Memory B cell (primary cell): ENCODE data around the gene ALOX12.

ENCODE experiments used
- ATAC-seq: fragments of 150-1000 bp; cut with Tn5 transposase; 2 replicates; pipeline ENCODE4 v1.10.0; 2021; ENCODE audit warnings: low read depth, mild to moderate bottlenecking, moderate library complexity
- DNase-seq, 2 donors: peaks; one replicate each; pipeline ENCODE4 v3.0.0; 2022; ENCODE audit warnings: low spot score in 2 of 2
- H3K27ac Mint-ChIP-seq: one replicate; pipeline ENCODE4 v1.8.0; 2022; ENCODE audit warnings: mild to moderate bottlenecking, moderate library complexity, mixed read lengths
- H3K27me3 Mint-ChIP-seq: one replicate; pipeline ENCODE4 v1.8.0; 2022; ENCODE audit warnings: mixed read lengths
- H3K36me3 Mint-ChIP-seq: one replicate; pipeline ENCODE4 v1.8.0; 2022; ENCODE audit warnings: mild to moderate bottlenecking, mixed read lengths
- H3K4me1 Mint-ChIP-seq: one replicate; pipeline ENCODE4 v1.8.0; 2022; ENCODE audit warnings: mixed read lengths
- H3K4me3 Mint-ChIP-seq: one replicate; pipeline ENCODE4 v1.8.0; 2022; ENCODE audit warnings: mild to moderate bottlenecking, moderate library complexity, mixed read lengths
- H3K9me3 Mint-ChIP-seq: one replicate; pipeline ENCODE4 v1.8.0; 2022; ENCODE audit warnings: mixed read lengths

ALOX12 gene

DNA sequence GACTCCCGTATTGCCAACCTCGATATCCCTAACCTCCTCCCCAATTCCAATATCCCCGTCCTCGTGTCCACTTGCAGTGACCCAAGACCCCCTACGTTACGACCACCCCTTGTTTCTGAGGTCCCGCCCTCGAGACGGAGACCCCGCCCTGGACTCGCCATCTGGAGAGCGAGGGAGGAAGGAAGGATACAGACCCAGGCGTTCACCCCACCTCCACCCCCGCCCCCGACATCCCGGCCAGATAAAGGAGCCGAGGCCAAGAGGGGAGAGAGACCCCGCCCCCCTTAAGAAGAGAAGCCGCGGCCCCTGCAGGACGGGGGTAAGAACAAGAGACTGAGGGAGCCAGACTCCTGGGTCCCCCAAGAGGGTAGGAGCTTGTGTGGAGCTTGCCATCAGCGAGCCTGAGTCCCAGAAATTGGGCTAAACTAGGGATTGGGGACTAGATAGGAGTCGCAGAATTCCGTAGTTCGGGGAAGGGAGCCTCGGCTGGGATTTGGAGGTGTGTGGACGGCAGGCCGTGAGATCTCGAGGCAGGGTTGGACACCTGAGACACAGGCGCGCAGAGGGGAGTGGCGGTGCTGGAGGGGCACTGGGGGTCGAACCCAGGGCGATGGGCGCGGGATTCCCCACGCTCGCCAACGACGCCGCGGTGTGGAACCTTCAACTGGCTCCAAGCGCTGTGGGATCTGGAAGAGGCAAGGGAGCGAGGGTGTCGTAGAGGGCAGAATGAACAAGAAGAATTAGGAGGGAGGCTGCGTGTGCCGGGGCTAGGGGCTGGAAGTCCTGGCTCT, 27.1 kb downstream of the ALOX12 start, which contains the start of gene BCL6B:
Gene BCL6B, plus strand, starts transcription at position 270 of the 791 bp plus-strand sequence. CDS start 622 bp downstream, outside the sequence.
- peaks cover 23% of the 10 kb centered on the region for H3K4me1 Mint-ChIP-seq

DNA sequence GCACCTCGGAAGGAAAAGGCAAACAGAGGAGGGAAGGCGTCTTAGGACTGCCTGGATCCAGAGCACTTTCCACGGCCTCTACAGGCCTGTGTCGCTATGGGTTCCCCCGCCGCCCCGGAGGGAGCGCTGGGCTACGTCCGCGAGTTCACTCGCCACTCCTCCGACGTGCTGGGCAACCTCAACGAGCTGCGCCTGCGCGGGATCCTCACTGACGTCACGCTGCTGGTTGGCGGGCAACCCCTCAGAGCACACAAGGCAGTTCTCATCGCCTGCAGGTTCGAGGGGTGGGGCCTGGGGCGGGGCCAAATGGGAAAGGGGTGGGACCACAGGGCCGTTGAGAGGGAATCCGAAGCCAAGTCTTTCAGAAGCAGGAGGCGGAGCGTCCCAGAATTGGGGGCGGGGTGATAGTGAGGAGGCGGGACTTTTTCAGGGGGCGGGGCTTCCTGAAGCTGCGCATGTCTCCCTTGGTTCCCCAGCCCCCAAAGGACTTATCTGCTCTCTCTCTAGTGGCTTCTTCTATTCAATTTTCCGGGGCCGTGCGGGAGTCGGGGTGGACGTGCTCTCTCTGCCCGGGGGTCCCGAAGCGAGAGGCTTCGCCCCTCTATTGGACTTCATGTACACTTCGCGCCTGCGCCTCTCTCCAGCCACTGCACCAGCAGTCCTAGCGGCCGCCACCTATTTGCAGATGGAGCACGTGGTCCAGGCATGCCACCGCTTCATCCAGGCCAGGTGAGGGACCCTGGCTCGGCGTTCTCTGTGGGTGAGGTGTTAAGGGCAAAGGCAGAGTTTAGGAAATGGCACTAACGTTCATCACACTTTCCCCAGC, 27.9 kb downstream of the ALOX12 start:
- Mint-ChIP-seq H3K4me1 (peaks cover 22% of the 10 kb centered on the region), H3K9me3 (no peaks in the 10 kb centered on the region), H3K36me3 (no peaks in the 10 kb centered on the region), H3K27ac (peak overlapping the region; percentile 95), H3K27me3 (no peaks in the 10 kb centered on the region), H3K4me3 (peak overlapping the region; percentile 81)
- peak; percentile 93 to 94 for DNase-seq
- ATAC-seq, result peak; percentile 72

More for the DNA sequence above, 27.1 kb downstream of the ALOX12 start, which contains the start of gene BCL6B:
- no peaks in the 10 kb centered on the region for H3K27me3 Mint-ChIP-seq
- H3K9me3 Mint-ChIP-seq, result no peaks in the 10 kb centered on the region
- ATAC-seq (no peak), DNase-seq (no peak)
- H3K4me3 Mint-ChIP-seq, result peak within 1 kb of the TSS; percentile 81
- no peaks in the 10 kb centered on the region for H3K36me3 Mint-ChIP-seq
- peak within 1 kb of the TSS; percentile 95 for H3K27ac Mint-ChIP-seq

DNA sequence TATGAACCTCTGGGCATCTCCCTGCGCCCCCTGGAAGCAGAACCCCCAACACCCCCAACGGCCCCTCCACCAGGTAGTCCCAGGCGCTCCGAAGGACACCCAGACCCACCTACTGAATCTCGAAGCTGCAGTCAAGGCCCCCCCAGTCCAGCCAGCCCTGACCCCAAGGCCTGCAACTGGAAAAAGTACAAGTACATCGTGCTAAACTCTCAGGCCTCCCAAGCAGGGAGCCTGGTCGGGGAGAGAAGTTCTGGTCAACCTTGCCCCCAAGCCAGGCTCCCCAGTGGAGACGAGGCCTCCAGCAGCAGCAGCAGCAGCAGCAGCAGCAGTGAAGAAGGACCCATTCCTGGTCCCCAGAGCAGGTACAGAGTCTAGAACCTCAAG, 28.5 kb downstream of the ALOX12 start:
- no peaks in the 10 kb centered on the region for H3K27me3 Mint-ChIP-seq
- ATAC-seq (no peak), DNase-seq (no peak)
- peaks cover 28% of the 10 kb centered on the region for H3K4me1 Mint-ChIP-seq
- no peaks in the 10 kb centered on the region for H3K9me3 Mint-ChIP-seq
- no peaks in the 10 kb centered on the region for H3K36me3 Mint-ChIP-seq
- H3K4me3 Mint-ChIP-seq, result no peak overlapping the region
- no peak overlapping the region for H3K27ac Mint-ChIP-seq

DNA sequence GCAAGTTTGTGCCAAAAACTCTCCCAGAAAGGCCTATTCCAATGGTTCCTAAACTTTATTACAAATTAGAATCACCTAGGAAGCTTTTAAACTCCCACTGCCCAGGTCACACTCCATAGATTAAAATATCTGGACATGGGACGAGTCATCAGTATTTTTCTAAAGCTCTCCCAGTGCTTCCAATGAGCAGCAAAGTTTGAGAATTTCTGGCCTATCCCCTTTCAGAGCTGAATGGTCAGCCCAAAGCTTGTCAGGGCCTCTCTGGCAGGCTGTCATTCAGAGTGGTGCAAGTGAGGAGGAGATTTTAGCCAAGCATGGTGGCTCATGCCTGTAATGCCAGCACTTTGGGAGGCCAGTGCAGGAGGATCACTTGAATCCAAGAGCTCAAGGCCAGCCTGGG, 29.4 kb downstream of the ALOX12 start:
- Mint-ChIP-seq H3K36me3 (no peaks in the 10 kb centered on the region), H3K27ac (peak overlapping the region; percentile 26), H3K9me3 (no peaks in the 10 kb centered on the region), H3K27me3 (no peaks in the 10 kb centered on the region), H3K4me1 (peaks cover 35% of the 10 kb centered on the region), H3K4me3 (no peak overlapping the region)
- DNase-seq (no peak), ATAC-seq (no peak)

DNA sequence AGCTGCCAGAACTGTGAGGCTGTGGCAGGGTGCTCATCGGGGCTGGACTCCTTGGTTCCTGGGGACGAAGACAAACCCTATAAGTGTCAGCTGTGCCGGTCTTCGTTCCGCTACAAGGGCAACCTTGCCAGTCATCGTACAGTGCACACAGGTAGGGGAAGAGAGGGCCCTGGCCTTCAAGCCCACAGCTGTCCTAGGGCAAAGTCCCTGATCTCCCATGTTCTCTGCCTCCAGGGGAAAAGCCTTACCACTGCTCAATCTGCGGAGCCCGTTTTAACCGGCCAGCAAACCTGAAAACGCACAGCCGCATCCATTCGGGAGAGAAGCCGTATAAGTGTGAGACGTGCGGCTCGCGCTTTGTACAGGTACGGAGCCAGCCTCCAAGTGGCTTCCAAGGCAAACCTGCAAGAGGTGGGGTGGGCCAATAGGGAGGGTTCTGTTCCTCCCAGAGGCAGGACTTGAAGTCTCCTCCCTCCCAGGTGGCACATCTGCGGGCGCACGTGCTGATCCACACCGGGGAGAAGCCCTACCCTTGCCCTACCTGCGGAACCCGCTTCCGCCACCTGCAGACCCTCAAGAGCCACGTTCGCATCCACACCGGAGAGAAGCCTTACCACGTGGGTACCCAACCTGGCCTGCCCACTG, 30.7 kb downstream of the ALOX12 start:
- H3K4me1 Mint-ChIP-seq, result peaks cover 35% of the 10 kb centered on the region
- no peak for DNase-seq
- no peaks in the 10 kb centered on the region for H3K36me3 Mint-ChIP-seq
- H3K27ac Mint-ChIP-seq, result no peak overlapping the region
- no peaks in the 10 kb centered on the region for H3K9me3 Mint-ChIP-seq
- no peaks in the 10 kb centered on the region for H3K27me3 Mint-ChIP-seq
- ATAC-seq, result no peak
- no peak overlapping the region for H3K4me3 Mint-ChIP-seq

DNA sequence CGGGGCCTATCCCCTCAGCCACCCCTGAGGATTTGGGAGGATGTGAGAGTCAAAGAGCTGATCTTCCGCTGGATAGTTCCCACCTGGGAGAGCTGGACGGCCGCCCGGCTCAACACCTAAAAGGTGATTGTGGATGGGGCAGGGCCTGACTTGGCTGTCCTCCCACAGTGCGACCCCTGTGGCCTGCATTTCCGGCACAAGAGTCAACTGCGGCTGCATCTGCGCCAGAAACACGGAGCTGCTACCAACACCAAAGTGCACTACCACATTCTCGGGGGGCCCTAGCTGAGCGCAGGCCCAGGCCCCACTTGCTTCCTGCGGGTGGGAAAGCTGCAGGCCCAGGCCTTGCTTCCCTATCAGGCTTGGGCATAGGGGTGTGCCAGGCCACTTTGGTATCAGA, 31.5 kb downstream of the ALOX12 start:
- H3K36me3 Mint-ChIP-seq, result no peaks in the 10 kb centered on the region
- DNase-seq (no peak), ATAC-seq (no peak)
- peaks cover 31% of the 10 kb centered on the region for H3K4me1 Mint-ChIP-seq
- H3K9me3 Mint-ChIP-seq, result no peaks in the 10 kb centered on the region
- no peak overlapping the region for H3K27ac Mint-ChIP-seq
- H3K27me3 Mint-ChIP-seq, result no peaks in the 10 kb centered on the region
- H3K4me3 Mint-ChIP-seq, result no peak overlapping the region

DNA sequence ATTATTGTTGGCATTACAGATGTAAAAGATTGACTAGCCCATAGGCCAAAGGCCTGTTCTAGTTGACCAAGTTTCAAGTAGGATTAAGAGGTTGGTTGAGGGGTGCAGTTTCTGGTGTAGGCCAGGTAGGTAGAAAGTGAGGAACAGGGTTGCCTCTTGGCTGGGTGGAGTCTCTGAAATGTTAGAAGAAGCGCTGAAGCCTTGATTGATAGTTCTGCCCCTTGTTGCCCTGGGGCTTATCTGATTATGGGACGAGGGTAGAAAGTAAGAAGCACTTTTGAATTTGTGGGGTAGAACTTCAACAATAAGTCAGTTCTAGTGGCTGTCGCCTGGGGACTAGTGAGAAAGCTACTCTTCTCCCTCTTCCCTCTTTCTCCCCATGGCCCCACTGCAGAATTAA, 33.2 kb downstream of the ALOX12 start:
- ATAC-seq (no peak), DNase-seq (no peak)
- Mint-ChIP-seq H3K27ac (no peak overlapping the region), H3K4me3 (no peak overlapping the region), H3K36me3 (no peaks in the 10 kb centered on the region), H3K27me3 (no peaks in the 10 kb centered on the region), H3K4me1 (peaks cover 19% of the 10 kb centered on the region), H3K9me3 (no peaks in the 10 kb centered on the region)

DNA sequence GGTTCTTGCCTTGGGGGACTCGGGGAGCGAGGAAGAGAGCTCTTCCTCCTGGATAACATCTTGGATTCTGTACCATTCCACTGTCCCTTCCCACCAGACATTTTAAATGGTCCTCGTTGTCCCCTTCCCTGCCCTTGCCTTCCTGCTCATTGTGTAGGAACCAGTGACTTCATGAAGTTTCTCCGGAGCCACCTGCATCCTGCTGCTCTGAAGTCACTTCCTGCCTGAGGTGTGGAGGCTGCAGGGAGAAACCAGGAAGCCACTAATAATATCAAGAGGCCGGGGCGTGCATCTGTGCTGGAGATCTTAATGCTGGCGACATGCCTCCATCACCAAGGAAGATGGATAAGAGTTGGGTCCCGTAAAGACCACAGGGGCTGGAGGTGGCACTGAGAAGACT, 33.8 kb downstream of the ALOX12 start:
- ATAC-seq (peak; percentile 44), DNase-seq (no peak)
- Mint-ChIP-seq H3K4me3 (peak overlapping the region; percentile 54), H3K4me1 (peaks cover 22% of the 10 kb centered on the region), H3K27me3 (no peaks in the 10 kb centered on the region), H3K27ac (peak overlapping the region; percentile 26), H3K36me3 (no peaks in the 10 kb centered on the region), H3K9me3 (no peaks in the 10 kb centered on the region)

DNA sequence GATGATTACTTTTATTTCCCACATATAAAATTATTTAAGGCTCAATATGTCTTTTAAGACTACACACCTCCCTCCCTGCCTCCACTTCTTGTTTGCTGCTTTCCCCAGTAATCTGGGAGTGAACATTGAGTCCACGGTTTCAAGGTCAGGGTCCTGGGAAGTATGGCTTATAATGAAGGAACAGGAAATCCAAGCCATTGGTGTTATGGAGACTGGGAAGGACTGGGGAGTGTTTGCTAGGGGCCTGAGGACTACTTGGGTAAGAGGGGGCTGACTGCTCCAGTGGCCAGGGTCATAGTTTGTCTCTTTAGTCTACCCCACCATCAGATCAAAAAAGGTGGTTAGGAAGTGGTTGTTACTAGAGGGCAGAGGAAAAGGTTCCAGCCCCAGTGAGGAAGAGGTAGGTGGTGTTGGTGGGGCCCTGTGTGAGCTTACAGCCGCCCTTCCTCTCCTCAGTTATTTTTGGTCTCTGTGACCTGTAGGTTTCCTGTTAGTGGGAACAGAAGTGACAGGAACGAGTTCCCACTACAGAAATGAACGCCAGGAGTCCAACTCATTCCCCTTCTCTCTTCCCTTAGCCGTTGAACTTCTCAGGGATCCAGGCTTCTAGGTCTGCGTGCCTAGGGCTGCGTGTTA, 39.2 kb downstream of the ALOX12 start:
- peaks cover 35% of the 10 kb centered on the region for H3K4me1 Mint-ChIP-seq
- H3K36me3 Mint-ChIP-seq, result peaks cover 4% of the 10 kb centered on the region
- DNase-seq (no peak), ATAC-seq (peak; percentile 22)
- H3K4me3 Mint-ChIP-seq, result peak overlapping the region; percentile 92
- H3K27me3 Mint-ChIP-seq, result no peaks in the 10 kb centered on the region
- H3K27ac Mint-ChIP-seq, result peak overlapping the region; percentile 97
- H3K9me3 Mint-ChIP-seq, result no peaks in the 10 kb centered on the region

DNA sequence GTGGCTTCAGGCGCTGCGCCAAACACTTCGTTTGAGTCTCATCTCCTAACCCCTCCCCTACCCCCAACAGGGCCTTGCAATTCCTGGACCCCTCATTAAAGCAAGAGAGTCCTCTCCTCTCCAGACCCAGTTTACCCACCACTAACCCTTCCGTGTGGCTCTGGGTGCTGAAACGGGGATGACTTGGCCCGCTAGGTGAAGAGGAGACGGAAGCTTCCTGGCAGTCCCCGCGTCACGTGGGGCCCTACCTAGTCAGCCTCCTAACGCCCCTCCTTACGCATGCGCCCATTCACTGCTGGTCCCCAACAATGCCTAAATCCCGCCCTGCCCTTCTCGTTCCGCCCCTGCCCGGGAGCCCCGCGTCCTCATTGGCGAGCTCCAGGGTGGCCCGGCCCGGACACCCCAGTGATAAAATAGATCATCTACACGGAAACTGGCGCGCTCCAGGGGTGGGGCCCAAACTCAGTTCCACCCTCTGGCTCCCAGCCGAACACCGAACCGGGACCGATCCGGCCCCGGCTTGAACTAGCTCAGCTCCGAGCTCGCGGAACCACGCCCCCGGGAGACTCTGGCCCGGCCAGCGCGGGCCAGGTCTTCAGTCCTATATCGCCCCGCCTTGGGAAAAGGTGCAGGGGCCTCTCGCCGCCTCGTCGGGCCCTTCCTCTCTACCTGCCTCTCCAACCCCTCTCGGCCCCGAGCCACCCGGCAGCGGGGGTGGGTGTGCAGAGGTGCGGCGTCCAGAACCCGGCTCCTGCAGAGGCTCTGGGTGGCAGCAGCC, 39.9 kb downstream of the ALOX12 start, which contains the start of gene SLC16A13:
Gene SLC16A13, plus strand, starts transcription at position 425 of the 778 bp plus-strand sequence. CDS start 368 bp downstream, outside the sequence.
- Mint-ChIP-seq H3K4me1 (peaks cover 30% of the 10 kb centered on the region), H3K9me3 (no peaks in the 10 kb centered on the region), H3K36me3 (peaks cover 4% of the 10 kb centered on the region), H3K27me3 (no peaks in the 10 kb centered on the region), H3K27ac (peak within 1 kb of the TSS; percentile 97), H3K4me3 (peak within 1 kb of the TSS; percentile 92)
- ATAC-seq (peak; percentile 92), DNase-seq (peak; percentile 90 to 96)

DNA sequence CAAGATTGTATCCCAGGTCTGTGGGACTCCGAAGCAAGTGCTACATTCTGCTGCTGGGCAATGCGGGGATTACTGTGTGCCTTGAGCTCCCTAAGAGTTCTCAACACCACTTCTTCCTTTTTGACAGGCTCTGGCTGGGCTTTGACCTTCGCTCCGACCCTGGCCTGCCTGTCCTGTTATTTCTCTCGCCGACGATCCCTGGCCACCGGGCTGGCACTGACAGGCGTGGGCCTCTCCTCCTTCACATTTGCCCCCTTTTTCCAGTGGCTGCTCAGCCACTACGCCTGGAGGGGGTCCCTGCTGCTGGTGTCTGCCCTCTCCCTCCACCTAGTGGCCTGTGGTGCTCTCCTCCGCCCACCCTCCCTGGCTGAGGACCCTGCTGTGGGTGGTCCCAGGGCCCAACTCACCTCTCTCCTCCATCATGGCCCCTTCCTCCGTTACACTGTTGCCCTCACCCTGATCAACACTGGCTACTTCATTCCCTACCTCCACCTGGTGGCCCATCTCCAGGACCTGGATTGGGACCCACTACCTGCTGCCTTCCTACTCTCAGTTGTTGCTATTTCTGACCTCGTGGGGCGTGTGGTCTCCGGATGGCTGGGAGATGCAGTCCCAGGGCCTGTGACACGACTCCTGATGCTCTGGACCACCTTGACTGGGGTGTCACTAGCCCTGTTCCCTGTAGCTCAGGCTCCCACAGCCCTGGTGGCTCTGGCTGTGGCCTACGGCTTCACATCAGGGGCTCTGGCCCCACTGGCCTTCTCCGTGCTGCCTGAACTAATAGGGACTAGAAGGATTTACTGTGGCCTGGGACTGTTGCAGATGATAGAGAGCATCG, 42.4 kb downstream of the ALOX12 start:
- DNase-seq (no peak), ATAC-seq (no peak)
- Mint-ChIP-seq H3K36me3 (peaks cover 4% of the 10 kb centered on the region), H3K4me1 (peaks cover 38% of the 10 kb centered on the region), H3K4me3 (peak overlapping the region; percentile 45), H3K27ac (peak overlapping the region; percentile 52), H3K27me3 (no peaks in the 10 kb centered on the region), H3K9me3 (no peaks in the 10 kb centered on the region)

DNA sequence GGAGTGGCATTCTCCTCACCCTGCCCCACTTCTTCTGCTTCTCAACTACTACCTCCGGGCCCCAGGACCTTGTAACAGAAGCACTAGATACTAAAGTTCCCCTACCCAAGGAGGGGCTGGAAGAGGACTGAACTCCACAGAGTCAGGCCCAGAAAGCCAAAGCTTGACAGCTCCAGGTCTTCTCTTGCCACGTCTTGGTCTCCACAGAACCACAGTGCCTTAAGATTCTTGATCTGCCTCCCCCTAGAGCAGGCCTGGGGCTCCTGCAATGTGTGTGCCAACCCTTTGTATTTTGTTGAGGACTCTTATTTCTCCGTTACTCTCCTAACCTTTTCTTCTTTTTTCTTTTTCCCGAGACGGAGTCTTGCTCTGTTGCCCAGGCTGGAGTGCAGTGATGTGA, 44.0 kb downstream of the ALOX12 start:
- H3K27ac Mint-ChIP-seq, result peak overlapping the region; percentile 46
- no peak for ATAC-seq

More for the DNA sequence above, 44.0 kb downstream of the ALOX12 start:
- no peaks in the 10 kb centered on the region for H3K9me3 Mint-ChIP-seq
- DNase-seq, result no peak
- peaks cover 37% of the 10 kb centered on the region for H3K4me1 Mint-ChIP-seq
- peaks cover 4% of the 10 kb centered on the region for H3K36me3 Mint-ChIP-seq
- H3K4me3 Mint-ChIP-seq, result no peak overlapping the region
- no peaks in the 10 kb centered on the region for H3K27me3 Mint-ChIP-seq
